PC-3 (cell line): Measurements from ENCODE around the gene SCN8A.

Experiments used
- CTCF ChIP-seq: fragments of 300-600 bp; sonication (generic); conservative IDR thresholded peaks from 2 replicates; pipeline ENCODE4 v1.5.1; 2017; ENCODE audit warnings: antibody characterized with exemption, low read depth, mild to moderate bottlenecking, low read length
- EZH2 ChIP-seq: fragments of 300-600 bp; sonication (generic); IDR thresholded peaks from one replicate; pipeline ENCODE4 v1.6.1; 2017; ENCODE audit warnings: antibody characterized with exemption, mild to moderate bottlenecking, low read length; ENCODE audit not compliant: unreplicated experiment

GRCh38 chr12:51661199-51661598, 70.2 kb downstream of the SCN8A start:
- TF ChIP-seq CTCF: no peak
- TF ChIP-seq EZH2: no peak
